Gastroesophageal sphincter (tissue), 4 donors: ENCODE measurements around the gene CEP19. TPM values are rescaled to one million over a fixed set of nuclear protein-coding genes. Genes with fewer than 3 reads are reported as not detected.

Experiments used
- ATAC-seq: fragments of 150-250 bp; one replicate; pipeline ENCODE4 v1.9.1; 2016; ENCODE audit warnings: mild to moderate bottlenecking, moderate library complexity
- H3K27ac ChIP-seq, 4 donors: fragments of 200-600 bp; sonication (generic) in 3 of 4; 1 replicate in 3 of 4; 2 replicates in 1 of 4; pipeline ENCODE4 v1.5.1; 2016 to 2019
- H3K27me3 ChIP-seq: fragments of 200-600 bp; sonication (generic); one replicate; pipeline ENCODE4 v1.5.1; 2019
- H3K36me3 ChIP-seq, 2 donors: fragments of 200-600 bp; sonication (generic); one replicate each; pipeline ENCODE4 v1.5.1; 2019; ENCODE audit warnings: control low read depth in 1 of 2
- H3K4me1 ChIP-seq, 3 donors: fragments of 200-600 bp; sonication (generic); 1 replicate in 2 of 3; 2 replicates in 1 of 3; pipeline ENCODE4 v1.5.1; 2016 to 2019; ENCODE audit warnings: control low read depth in 2 of 3
- H3K4me3 ChIP-seq, 2 donors: fragments of 200-600 bp; sonication (generic); one replicate each; pipeline ENCODE4 v1.5.1; 2019; ENCODE audit warnings: mild to moderate bottlenecking in 1 of 2, moderate library complexity in 1 of 2
- H3K9me3 ChIP-seq, 3 donors: fragments of 200-600 bp; sonication (generic); one replicate each; pipeline ENCODE4 v1.5.1; 2017 to 2019; ENCODE audit warnings: control low read depth in 2 of 3
- EP300 ChIP-seq: sonication (generic); formaldehyde crosslinking; IDR thresholded peaks from one replicate; pipeline ENCODE4 v1.6.1; 2017; ENCODE audit warnings: antibody characterized with exemption, mild to moderate bottlenecking
- POLR2A ChIP-seq, 2 donors: fragments of 450-650 bp; IDR thresholded peaks; one replicate each; pipeline ENCODE4 v1.6.1; 2017; ENCODE audit warnings: antibody characterized with exemption in 2 of 2, mild to moderate bottlenecking in 2 of 2, moderate library complexity in 1 of 2
- POLR2AphosphoS5 ChIP-seq: sonication (generic); formaldehyde crosslinking; IDR thresholded peaks from one replicate; pipeline ENCODE4 v1.6.1; 2017; ENCODE audit warnings: antibody characterized with exemption
- WGBS, 2 donors: methylation state at CpG; one replicate each; pipeline ENCODE4 v1.1.5; 2018; ENCODE audit warnings: low coverage in 1 of 2; 5-methylcytosine and 5-hydroxymethylcytosine counted together
- total RNA-seq, 4 donors: library from RNA; depleted of rRNA; stranded (reverse); fragments of >200 nt; gene quantifications; one replicate each; pipeline ENCODE4 v1.1.0, GENCODE V29; 2016
- TF ChIP-seq, protein P1 (sequence below), 4 experiments: fragments of 200-600 bp in 2 of 4; fragments of 450-650 bp in 2 of 4; sonication (generic) in 1 of 4; IDR thresholded peaks; one replicate each; pipeline ENCODE4 v1.5.1; 2017 to 2019; ENCODE audit warnings: antibody characterized with exemption in 4 of 4, mild to moderate bottlenecking in 2 of 4, moderate library complexity in 2 of 4

The CEP19 gene
- total RNA-seq, 4 donors from 2014 or later = 1.1 to 4.9 (median 2.9) TPM

DNA sequence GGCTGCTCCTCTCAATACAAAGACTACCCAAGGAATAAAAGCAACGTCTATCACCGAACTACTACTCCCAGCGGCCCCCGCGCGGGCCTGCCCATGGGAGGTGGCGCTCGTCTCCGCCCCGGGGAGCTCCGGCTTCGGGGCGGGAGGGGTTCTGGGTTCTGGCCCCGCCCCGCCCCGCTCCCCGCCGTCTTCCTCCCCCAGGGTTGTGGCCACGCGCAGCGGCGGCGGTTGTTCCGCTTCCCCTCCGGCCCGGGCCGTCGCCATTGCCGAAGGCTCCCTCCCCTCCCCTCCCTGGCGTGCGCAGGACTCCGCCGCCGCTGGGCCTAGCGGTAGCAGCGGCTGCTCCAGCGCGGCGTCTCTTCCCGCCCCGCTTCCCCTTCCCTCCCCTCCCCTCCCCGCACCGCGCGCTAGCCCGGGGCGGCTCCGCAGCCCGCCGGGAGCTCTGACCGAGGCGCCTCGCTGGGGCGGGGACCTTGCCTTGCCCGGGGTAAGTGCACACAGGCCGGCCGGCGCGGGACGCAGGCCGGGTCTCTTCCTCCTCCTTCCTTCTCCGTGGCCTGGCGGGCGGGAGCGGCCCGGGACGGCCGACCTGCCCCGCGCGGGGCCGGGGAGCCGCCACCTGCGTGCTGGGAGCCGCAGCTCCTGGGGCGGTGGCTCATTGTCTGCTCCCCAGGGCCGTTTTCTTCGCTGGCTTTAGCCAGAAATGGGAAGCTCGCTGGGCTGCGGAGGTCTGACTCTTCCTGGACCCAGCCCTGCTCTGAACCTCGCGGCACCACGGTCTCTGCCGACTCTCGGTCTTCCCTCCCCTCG lies 27.8 kb upstream of the CEP19 start, which contains the start of gene PAK2:
Gene PAK2, plus strand, starts transcription at position 187 of the 810 bp plus-strand sequence. CDS start 42,790 bp downstream, outside the sequence.
- peak within 1 kb of the TSS; percentile 81 to 84 for H3K4me3 ChIP-seq
- 0 to 2% methylated on average over 8 to 13 of the region's 86 CpGs for WGBS, 2 donors
- peaks cover 0 to 45% (median 6%) of the 10 kb centered on the region in 3 donors for H3K4me1 ChIP-seq
- no peak for TF ChIP-seq EP300
- peak; percentile 90 for TF ChIP-seq POLR2AphosphoS5
- peak; percentile 39 to 64 for TF ChIP-seq POLR2A (IDR thresholded peaks at IDR 0.05)
- TF ChIP-seq, protein P1, sequence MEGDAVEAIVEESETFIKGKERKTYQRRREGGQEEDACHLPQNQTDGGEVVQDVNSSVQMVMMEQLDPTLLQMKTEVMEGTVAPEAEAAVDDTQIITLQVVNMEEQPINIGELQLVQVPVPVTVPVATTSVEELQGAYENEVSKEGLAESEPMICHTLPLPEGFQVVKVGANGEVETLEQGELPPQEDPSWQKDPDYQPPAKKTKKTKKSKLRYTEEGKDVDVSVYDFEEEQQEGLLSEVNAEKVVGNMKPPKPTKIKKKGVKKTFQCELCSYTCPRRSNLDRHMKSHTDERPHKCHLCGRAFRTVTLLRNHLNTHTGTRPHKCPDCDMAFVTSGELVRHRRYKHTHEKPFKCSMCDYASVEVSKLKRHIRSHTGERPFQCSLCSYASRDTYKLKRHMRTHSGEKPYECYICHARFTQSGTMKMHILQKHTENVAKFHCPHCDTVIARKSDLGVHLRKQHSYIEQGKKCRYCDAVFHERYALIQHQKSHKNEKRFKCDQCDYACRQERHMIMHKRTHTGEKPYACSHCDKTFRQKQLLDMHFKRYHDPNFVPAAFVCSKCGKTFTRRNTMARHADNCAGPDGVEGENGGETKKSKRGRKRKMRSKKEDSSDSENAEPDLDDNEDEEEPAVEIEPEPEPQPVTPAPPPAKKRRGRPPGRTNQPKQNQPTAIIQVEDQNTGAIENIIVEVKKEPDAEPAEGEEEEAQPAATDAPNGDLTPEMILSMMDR (IDR thresholded peaks at IDR 0.05) = peak in 2 of 4 experiments; percentile 18 to 46
- peaks cover 0 to under 1% of the 10 kb centered on the region in 2 donors for H3K36me3 ChIP-seq
- ATAC-seq = peak; percentile 96
- H3K27ac ChIP-seq = peak within 1 kb of the TSS; percentile 91 to 97 (median 95)
- H3K27me3 ChIP-seq = no peaks in the 10 kb centered on the region
- no peaks in the 10 kb centered on the region for H3K9me3 ChIP-seq

DNA sequence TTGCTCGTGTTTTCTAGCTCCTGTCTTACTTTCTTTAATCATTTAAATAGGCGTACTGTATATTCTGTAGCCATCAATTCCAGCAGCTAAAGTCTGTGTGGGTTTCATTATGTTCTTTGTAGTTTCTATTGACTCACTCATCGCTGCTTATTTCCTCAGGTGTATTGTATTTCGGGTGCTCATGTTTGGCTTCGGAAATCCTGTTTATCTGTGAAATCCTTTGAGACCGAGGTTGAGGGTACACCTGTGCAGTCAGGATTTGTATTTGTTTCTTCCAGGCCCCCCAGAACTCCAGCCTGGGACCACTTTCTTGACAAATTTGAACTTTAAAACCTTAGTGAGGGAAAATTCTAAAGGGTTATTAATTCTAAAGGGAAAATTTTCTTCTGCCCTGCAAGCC lies 25.6 kb upstream of the CEP19 start:
- ATAC-seq = no peak
- peaks cover 0 to 11% of the 10 kb centered on the region in 2 donors for H3K36me3 ChIP-seq
- no peak overlapping the region for H3K4me3 ChIP-seq
- no peaks in the 10 kb centered on the region for H3K27me3 ChIP-seq
- H3K4me1 ChIP-seq = peaks cover 0 to 22% (median 6%) of the 10 kb centered on the region in 3 donors
- 95 to 98% methylated on average over 5 of the region's 6 CpGs for WGBS, 2 donors
- TF ChIP-seq, protein P1 (IDR thresholded peaks at IDR 0.05) = no peak
- TF ChIP-seq EP300 (no peak), POLR2AphosphoS5 (no peak), POLR2A (IDR thresholded peaks at IDR 0.05) (no peak)
- H3K27ac ChIP-seq = no peak overlapping the region
- no peaks in the 10 kb centered on the region for H3K9me3 ChIP-seq

DNA sequence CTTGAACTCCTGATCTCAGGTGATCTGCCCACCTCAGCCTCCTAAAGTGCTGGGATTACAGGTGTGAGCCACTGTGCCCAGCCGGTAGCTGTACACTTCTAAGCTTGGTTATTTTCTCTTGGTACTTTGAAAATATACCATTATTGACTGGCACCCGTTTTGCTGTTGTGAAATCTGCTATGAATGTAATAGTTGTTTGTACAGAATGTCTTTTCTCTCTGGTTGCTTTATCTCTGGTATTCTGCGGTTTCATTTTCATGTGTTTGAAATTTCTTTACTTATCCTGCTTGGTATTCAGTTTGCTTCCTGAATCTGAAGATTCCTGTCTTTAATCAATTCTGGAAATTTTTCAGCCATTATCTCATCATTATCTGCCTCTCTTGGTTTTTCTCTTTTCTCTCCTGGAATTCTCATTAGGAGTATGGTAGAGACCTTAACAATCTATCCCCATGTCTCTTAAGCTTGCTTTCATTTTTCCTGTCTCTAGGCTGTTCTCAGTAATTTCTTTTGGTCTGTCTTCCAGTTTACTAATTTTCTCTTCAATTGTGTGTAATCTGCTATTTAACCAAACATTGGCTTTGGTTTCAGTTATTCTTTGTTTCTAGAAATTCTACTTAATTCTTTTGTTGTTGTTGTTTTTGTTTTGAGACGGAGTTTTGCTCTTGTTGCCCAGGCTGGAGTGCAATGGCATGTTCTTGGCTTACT lies 24.8 kb upstream of the CEP19 start:
- 95 to 100% methylated on average over 4 of the region's 4 CpGs for WGBS, 2 donors
- peaks cover 0 to 12% of the 10 kb centered on the region in 2 donors for H3K36me3 ChIP-seq
- peaks cover 0 to 14% (median 3%) of the 10 kb centered on the region in 3 donors for H3K4me1 ChIP-seq
- no peak overlapping the region for H3K27ac ChIP-seq
- no peak for TF ChIP-seq POLR2A (IDR thresholded peaks at IDR 0.05)
- TF ChIP-seq, protein P1 (IDR thresholded peaks at IDR 0.05) = no peak
- TF ChIP-seq EP300 = no peak
- TF ChIP-seq POLR2AphosphoS5 = no peak
- no peak overlapping the region for H3K4me3 ChIP-seq
- no peaks in the 10 kb centered on the region for H3K27me3 ChIP-seq
- no peak for ATAC-seq
- no peaks in the 10 kb centered on the region for H3K9me3 ChIP-seq

DNA sequence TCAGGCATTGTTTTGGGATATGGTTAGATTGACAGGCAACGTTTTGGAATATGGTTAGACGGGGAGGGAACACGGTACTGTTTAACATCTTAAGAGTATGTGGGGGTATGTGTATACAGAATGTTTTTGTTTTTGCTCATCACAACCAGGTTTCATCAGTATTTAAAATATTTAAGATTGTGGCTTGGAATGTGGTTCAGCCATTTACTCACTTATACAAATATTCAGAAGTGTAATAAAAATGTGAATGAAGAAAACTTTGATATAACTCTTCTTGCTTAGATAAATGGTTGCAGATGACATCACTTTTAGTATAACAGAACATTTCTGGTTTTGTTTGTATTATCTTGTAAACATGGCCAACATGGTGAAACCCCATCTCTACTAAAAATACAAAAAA lies 23.7 kb upstream of the CEP19 start:
- 73 to 85% methylated on average over 3 of the region's 3 CpGs for WGBS, 2 donors
- no peak overlapping the region for H3K27ac ChIP-seq
- no peak for TF ChIP-seq POLR2AphosphoS5
- no peak for TF ChIP-seq EP300
- TF ChIP-seq, protein P1 (IDR thresholded peaks at IDR 0.05) = no peak
- TF ChIP-seq POLR2A (IDR thresholded peaks at IDR 0.05) = no peak
- no peaks in the 10 kb centered on the region for H3K9me3 ChIP-seq
- H3K4me1 ChIP-seq = peaks cover 0 to 6% (median 0%) of the 10 kb centered on the region in 3 donors
- peaks cover 0 to 23% of the 10 kb centered on the region in 2 donors for H3K36me3 ChIP-seq
- no peak overlapping the region for H3K4me3 ChIP-seq
- ATAC-seq = no peak
- no peaks in the 10 kb centered on the region for H3K27me3 ChIP-seq
